Activated CD8-positive, alpha-beta memory T cell treated with anti-CD3 and anti-CD28 coated beads for 48 hours (primary cell): ENCODE measurements around the gene GSG1L.

Experiments used
- DNase-seq, 3 experiments: peaks; one replicate each; pipeline ENCODE4 v3.0.0-alpha.2; 2020; ENCODE audit warnings: low read depth in 2 of 3, low spot score in 2 of 3

GSG1L gene

GRCh38 chr16:27824786-27825185, 238.7 kb downstream of the GSG1L start:
- no peak for DNase-seq

GRCh38 chr16:27824006-27824405, 239.5 kb downstream of the GSG1L start:
- DNase-seq: no peak

GRCh38 chr16:27823421-27823820, 240.1 kb downstream of the GSG1L start:
- DNase-seq: no peak

- DNase-seq: no peak
These were observed 240.5 kb downstream of the GSG1L start for GRCh38 chr16:27822996-27823395.

DNA sequence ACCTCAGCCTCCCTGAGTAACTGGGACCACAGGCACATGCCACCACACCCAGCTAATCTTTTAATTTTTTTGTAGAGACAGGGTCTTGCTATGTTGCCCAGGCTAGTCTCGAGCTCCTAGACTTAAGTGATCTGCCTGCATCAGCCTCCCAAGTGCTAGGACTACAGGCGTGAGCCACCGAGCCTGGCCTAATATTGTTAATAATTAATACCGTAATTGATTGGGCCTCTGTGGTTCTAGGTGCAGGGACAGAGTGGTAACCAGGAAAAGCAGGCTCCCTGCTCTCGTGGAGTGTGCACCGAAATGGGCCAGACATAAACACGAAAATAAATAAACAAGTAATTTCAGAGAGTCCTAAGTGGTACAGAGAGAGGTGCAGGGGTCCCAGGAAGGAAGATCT, 241.0 kb downstream of the GSG1L start:
- no peak for DNase-seq

DNA sequence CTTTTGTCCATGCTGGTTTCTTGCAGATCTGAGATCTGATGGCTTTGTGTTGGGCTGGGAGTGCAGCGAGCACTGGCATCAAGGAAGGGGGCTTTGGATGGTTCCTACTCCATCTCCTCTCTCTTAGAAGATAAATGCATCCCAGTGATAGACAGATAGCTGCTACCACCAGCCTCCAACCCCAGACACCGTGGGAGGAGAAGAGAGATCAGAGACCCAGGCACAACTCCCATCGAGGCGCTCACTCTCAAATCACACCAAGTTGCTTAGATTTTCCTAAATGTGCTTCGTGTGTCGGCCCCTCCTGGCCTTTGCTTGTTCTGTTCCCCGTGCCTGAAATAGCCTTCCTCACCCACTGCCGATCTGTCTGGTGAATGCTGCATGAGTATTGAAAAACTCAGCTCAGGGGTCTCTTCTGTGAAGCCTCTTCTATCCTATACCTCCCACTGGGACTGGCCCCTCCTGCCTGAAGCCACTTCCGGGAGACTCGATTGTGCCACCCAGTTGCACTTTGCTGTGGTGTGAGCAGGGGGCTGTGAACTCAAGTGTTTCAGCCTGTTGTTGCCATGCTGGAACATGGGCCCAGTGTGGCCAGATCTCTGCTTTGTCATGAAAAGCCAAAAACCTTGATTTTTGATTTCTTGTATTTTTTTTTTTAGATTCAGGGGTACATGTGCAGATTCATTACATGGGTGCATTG, 242.7 kb downstream of the GSG1L start:
- no peak for DNase-seq

- DNase-seq: no peak
These were observed 243.5 kb downstream of the GSG1L start for GRCh38 chr16:27819881-27820610.

DNA sequence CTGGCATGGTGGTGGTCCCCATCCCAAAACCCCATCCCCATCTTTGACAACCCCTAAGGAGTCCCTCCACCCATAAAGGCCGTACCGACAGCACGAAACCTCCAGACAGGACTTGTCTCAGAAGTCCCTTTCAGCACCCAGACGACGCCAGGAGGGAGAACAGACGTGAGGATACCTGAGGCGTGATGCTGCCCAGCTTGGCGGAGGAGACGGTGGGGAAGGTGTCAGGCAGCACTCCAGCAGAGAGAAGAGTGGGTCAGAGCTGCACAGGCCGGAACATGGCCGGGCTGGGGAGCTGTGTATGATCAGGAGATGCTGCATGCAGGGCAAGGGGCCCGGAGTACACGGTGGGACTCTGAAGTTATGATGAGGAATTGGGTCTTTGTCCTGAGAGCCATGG, 244.2 kb downstream of the GSG1L start:
- no peak for DNase-seq

- DNase-seq: no peak
These were observed 245.3 kb downstream of the GSG1L start for GRCh38 chr16:27818246-27818645.

DNA sequence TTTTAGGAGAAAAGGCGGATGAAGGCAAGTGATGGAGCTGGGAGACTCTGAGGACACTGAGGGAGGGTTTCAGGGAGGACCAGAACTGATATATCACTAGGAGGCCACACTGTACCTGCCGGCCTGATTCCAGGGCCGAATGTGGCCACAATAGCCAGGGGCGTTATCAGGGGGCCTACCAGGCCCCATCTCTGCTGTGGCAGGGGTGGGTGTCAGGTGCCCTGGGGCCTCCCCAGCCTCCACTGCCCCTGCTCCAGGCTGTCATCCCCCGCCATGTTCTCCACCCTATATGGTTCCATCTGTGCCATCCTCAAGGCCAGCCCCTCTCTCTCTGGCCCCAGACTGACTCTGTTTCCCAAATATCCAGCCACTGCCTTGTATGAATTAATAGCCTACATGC, 246.5 kb downstream of the GSG1L start:
- DNase-seq: no peak

- no peak for DNase-seq
These were observed 247.0 kb downstream of the GSG1L start for GRCh38 chr16:27816561-27816960.

DNA sequence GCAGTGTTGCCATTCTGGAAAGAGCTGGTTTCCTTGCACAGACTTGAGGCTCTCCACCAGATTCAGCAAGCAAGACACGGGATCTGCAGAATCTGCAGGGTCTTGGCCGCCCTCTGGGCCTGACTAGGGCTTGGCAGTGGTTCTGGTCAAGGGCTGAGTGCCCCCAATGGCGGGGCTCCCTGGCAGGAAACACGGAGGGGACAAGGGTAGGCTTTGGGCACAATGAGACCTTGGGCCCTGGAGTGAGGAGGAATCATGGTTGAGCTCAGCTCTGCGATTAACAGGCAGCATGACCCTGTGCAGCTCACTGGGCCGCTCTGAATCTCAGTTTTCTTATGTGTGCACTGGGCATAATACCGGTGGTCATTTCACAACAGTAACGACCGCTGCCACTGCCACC, 249.9 kb downstream of the GSG1L start:
- no peak for DNase-seq

- no peak for DNase-seq
These were observed 251.6 kb downstream of the GSG1L start for GRCh38 chr16:27811881-27812280.

- no peak for DNase-seq
These were observed 256.5 kb downstream of the GSG1L start for GRCh38 chr16:27806986-27807385.

DNA sequence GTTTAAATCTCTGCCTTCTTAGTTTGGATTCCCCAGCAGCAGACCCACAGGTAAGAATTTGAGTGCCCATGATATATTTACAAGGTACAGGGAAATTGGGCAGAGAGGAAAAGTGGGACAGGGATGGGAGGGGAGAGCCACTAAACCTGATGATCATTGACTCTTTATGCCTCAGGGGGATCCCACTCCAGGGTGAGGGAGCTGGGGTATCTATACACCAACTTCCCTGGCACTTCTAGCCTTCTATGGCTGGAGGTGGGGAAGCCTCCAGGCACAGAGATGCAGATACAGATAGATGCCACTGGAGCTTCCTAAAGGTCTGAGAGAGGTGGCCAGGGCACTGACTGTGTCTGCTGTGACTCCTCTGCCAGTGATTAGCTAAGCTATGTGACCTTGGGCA, 257.1 kb downstream of the GSG1L start:
- no peak for DNase-seq

- DNase-seq: no peak
These were observed 257.6 kb downstream of the GSG1L start for GRCh38 chr16:27805828-27806351.

GRCh38 chr16:27803775-27804549, 259.6 kb downstream of the GSG1L start:
- no peak for DNase-seq

GRCh38 chr16:27802664-27803439, 260.7 kb downstream of the GSG1L start:
- no peak for DNase-seq

DNA sequence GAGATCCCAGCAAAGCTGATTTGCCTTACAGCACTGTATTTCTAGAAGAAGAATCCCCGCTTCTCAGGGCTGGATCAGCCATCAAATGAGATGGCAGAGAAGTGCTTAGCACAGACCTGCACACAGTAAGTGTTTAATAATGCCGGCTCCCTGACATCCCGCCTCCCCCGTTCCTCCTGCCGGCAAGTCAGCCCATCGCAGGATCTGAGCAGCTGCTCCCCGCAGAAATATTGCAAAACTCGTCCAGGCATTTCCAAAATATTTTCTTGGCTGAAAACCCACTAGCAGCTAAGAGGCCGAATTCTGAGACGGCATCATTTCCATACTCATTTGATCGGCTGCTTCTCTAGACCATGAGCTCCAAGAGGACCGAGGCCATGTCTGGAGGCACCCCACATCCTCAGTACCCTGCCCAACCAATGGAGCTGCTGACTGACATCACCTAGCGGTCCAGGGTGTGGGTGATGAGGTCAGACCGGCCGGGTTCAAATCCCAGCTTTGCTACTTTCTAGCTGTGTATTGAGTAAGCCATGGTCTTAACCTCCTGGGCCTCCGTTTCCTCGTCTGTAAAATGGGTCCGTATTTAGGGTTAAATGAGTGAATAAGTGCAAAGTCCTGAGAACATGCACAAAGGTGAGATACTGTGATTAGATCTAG, 262.1 kb downstream of the GSG1L start:
- DNase-seq: no peak

DNA sequence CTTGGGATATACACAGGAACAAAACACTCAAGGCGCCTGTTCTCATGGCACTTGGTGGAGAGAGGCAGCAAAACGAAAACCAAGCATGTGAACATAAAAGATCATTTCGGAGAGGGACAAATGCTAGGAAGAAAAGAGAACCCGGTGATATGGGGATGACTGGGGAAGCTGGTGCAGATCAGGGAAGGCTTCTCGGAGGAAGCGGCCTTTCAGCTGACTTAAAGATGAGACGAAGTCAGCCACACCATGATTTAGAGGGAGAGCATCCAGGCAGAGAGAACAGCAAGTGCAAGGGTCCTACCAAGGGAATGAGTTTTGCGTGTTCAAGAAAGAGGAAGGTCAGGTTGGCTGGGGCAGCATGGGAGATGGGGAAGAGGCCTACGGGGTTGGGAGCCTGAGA, 262.7 kb downstream of the GSG1L start:
- DNase-seq: no peak

- DNase-seq: no peak
These were observed 263.6 kb downstream of the GSG1L start for GRCh38 chr16:27799896-27800295.
